Smooth muscle cell (in vitro differentiated cells): ENCODE measurements around the gene STOX2. TPM values are rescaled to one million over a fixed set of nuclear protein-coding genes. Genes with fewer than 3 reads are reported as not detected.
A peak's percentile ranks its signal among the peaks of the same experiment; 100 is the strongest.

Experiments
- DNase-seq: peaks from one replicate; lab custom pipeline; 2025; ENCODE audit not compliant: unreplicated experiment; lab: John Stamatoyannopoulos, UW
- H2AFZ ChIP-seq: fragments of 200-600 bp; sonication (generic); 2 replicates; pipeline ENCODE4 v1.6.0; 2016; ENCODE audit warnings: antibody characterized with exemption, low read depth, mild to moderate bottlenecking
- H3F3A ChIP-seq: fragments of 200-600 bp; sonication (generic); 2 replicates; pipeline ENCODE4 v1.6.0; 2017; ENCODE audit warnings: antibody characterized with exemption, low read depth
- H3K27ac ChIP-seq: fragments of 200-600 bp; sonication (generic); 2 replicates; pipeline ENCODE4 v1.5.1; 2016; ENCODE audit warnings: low read depth, mild to moderate bottlenecking
- H3K27me3 ChIP-seq: fragments of 200-600 bp; sonication (generic); 2 replicates; pipeline ENCODE4 v1.6.1; 2016; ENCODE audit warnings: low read depth, mild to moderate bottlenecking
- H3K36me3 ChIP-seq: fragments of 200-600 bp; sonication (generic); 2 replicates; pipeline ENCODE4 v1.5.1; 2016; ENCODE audit warnings: low read depth
- H3K4me1 ChIP-seq: fragments of 200-600 bp; sonication (generic); 2 replicates; pipeline ENCODE4 v1.5.1; 2016; ENCODE audit warnings: low read depth
- H3K4me2 ChIP-seq: fragments of 200-600 bp; sonication (generic); 2 replicates; pipeline ENCODE4 v1.6.0; 2016; ENCODE audit warnings: mild to moderate bottlenecking
- H3K4me3 ChIP-seq: fragments of 200-600 bp; sonication (generic); 2 replicates; pipeline ENCODE4 v1.5.1; 2016; ENCODE audit warnings: mild to moderate bottlenecking
- H3K79me2 ChIP-seq: fragments of 200-600 bp; sonication (generic); 2 replicates; pipeline ENCODE4 v1.6.0; 2016; ENCODE audit warnings: low read depth, mild to moderate bottlenecking
- H3K9ac ChIP-seq: fragments of 200-600 bp; sonication (generic); 2 replicates; pipeline ENCODE4 v1.6.0; 2016; ENCODE audit warnings: low read depth
- H3K9me3 ChIP-seq: fragments of 200-600 bp; sonication (generic); replicated peaks from 2 replicates; pipeline ENCODE4 v1.5.1; 2016; ENCODE audit warnings: low read depth
- H4K20me1 ChIP-seq: fragments of 200-600 bp; sonication (generic); 2 replicates; pipeline ENCODE4 v1.6.0; 2016; ENCODE audit warnings: low read depth
- WGBS: methylation state at CpG from one replicate; pipeline ENCODE4 v1.1.7; 2016; ENCODE audit warnings: low lambda C conversion rate; 5-methylcytosine and 5-hydroxymethylcytosine counted together
- polyA plus RNA-seq: library from polyadenylated mRNA; unstranded; fragments of >200 nt; fragmentation: Nextera tagmentation; extraction: Ambion mirVana; gene quantifications from 2 replicates; pipeline ENCODE4 v1.2.1, GENCODE V29; 2016
- total RNA-seq: library from RNA; depleted of rRNA; stranded (reverse); fragments of >200 nt; gene quantifications from 2 replicates; pipeline ENCODE4 v1.2.3, GENCODE V29; 2014
- TF ChIP-seq, protein P1 (sequence below): fragments of 200-600 bp; sonication (generic); IDR thresholded peaks from 2 replicates; pipeline ENCODE4 v1.5.1; 2017; ENCODE audit warnings: borderline replicate concordance, mild to moderate bottlenecking, antibody characterized with exemption; ENCODE audit not compliant: insufficient read depth, poor library complexity, severe bottlenecking

STOX2 gene
- total and polyA plus RNA-seq, 2 experiments from 2014 or later, result 1.3 to 4.2 TPM

DNA sequence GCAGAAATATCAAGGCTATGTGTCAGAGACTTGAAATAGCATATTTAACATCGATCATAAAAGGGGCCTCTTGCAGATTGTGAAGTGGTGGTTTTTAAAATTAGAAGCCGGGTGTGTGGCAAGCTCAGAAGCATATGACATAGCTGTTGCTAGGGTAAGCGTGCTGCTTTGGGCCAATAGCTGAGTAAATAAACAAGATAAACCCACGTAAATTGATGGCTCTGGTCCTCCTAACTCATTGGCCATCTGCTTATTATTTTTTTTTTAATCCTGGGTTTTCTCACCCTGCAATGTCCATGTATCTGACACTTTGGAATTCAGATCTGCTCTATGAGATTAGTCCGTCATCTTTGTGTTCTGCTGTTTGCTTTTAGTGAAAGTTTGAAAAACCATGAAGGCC, 32.6 kb upstream of the STOX2 start:
- DNase-seq, result no peak
- no peaks in the 10 kb centered on the region for H3F3A ChIP-seq
- H4K20me1 ChIP-seq, result no peaks in the 10 kb centered on the region
- no peak overlapping the region for H3K9ac ChIP-seq
- H3K27ac ChIP-seq, result no peak overlapping the region
- no peak overlapping the region for H3K4me2 ChIP-seq
- WGBS, result 42% methylated on average over 5 of the region's 5 CpGs
- no peak overlapping the region for H3K4me3 ChIP-seq
- no peaks in the 10 kb centered on the region for H3K9me3 ChIP-seq
- H3K4me1 ChIP-seq, result no peaks in the 10 kb centered on the region
- H3K79me2 ChIP-seq, result no peaks in the 10 kb centered on the region
- H3K27me3 ChIP-seq, result no peaks in the 10 kb centered on the region
- no peaks in the 10 kb centered on the region for H3K36me3 ChIP-seq
- TF ChIP-seq, protein P1, sequence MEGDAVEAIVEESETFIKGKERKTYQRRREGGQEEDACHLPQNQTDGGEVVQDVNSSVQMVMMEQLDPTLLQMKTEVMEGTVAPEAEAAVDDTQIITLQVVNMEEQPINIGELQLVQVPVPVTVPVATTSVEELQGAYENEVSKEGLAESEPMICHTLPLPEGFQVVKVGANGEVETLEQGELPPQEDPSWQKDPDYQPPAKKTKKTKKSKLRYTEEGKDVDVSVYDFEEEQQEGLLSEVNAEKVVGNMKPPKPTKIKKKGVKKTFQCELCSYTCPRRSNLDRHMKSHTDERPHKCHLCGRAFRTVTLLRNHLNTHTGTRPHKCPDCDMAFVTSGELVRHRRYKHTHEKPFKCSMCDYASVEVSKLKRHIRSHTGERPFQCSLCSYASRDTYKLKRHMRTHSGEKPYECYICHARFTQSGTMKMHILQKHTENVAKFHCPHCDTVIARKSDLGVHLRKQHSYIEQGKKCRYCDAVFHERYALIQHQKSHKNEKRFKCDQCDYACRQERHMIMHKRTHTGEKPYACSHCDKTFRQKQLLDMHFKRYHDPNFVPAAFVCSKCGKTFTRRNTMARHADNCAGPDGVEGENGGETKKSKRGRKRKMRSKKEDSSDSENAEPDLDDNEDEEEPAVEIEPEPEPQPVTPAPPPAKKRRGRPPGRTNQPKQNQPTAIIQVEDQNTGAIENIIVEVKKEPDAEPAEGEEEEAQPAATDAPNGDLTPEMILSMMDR, result no peak
- no peak overlapping the region for H2AFZ ChIP-seq

DNA sequence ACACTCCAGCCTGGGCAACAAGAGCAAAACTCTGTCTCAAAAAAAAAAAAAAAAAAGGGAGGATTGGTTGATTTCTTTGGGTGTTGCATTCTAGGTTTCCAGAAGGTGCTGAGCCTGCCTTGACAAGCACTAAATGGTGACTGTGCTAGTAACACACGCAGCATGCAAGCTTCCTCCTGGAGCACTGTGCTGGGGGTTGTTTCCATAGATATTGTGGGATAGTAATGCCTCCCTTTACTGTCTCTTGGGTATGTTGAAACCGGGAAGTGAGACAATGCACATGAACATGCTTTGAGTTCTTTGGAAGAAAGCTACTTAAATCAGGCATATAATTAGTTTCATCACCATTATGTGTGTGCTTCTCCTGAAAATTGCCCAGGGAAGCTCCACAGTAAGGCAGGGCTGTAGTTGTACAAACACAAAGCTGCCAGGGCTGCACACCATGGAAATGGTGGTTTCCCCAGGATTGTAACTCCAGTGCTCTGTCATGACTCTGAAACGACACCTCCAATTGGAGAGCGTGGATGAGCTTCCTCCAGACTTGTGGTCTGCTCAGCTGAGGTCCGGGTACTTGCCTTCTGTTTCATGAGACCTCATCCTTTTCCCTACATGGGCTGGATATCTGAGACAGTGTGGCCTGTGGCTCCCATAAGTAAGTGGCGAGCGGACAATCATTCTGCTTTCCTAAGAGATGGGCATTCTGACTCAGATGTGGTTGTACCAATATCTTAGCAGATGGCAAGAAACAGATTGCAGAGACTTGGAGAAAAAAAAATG, 31.5 kb upstream of the STOX2 start:
- no peaks in the 10 kb centered on the region for H4K20me1 ChIP-seq
- no peaks in the 10 kb centered on the region for H3K79me2 ChIP-seq
- no peak overlapping the region for H3K27ac ChIP-seq
- WGBS, result 54% methylated on average over 7 of the region's 7 CpGs
- no peaks in the 10 kb centered on the region for H3F3A ChIP-seq
- H3K9ac ChIP-seq, result no peak overlapping the region
- no peaks in the 10 kb centered on the region for H3K4me1 ChIP-seq
- H3K9me3 ChIP-seq, result no peaks in the 10 kb centered on the region
- no peak overlapping the region for H3K4me3 ChIP-seq
- H2AFZ ChIP-seq, result no peak overlapping the region
- DNase-seq, result no peak
- H3K36me3 ChIP-seq, result no peaks in the 10 kb centered on the region
- peak overlapping the region; percentile 28 for H3K4me2 ChIP-seq
- TF ChIP-seq, protein P1, result no peak
- no peaks in the 10 kb centered on the region for H3K27me3 ChIP-seq

DNA sequence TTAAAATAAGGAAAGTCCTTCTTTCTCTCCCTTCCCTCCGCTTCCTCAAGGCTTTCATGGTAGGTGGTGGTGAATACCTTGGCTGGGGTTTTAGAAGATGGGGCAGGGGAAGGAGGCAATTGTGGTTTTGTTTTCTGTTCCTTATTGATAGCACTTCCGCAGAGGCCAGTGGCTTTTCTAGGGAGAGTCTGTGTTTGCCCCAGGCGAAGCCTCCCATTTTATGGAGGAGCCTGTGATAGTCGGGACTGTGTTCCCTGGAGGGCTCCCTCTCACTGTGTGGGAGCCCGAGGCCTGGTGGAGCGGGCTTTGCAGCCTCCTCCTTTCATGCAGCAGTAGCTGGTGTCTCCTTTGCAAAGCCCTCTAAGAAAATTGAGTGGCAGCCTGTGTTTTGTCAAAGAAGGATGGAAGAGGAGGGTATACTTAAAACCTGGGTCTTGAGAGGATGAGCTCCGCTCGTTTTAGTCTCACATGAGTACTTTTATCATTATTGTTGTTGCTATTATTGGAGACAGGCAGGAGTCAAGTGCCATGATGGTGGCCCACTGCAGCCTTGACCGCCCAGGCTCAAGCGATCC, 29.8 kb upstream of the STOX2 start:
- Histone ChIP-seq H3K9me3 (no peaks in the 10 kb centered on the region), H3K4me3 (no peak overlapping the region), H3K9ac (no peak overlapping the region), H3K4me1 (no peaks in the 10 kb centered on the region), H2AFZ (no peak overlapping the region), H3K4me2 (no peak overlapping the region), H3K36me3 (no peaks in the 10 kb centered on the region), H3K79me2 (no peaks in the 10 kb centered on the region), H3K27ac (no peak overlapping the region), H3F3A (no peaks in the 10 kb centered on the region), H3K27me3 (no peaks in the 10 kb centered on the region), H4K20me1 (no peaks in the 10 kb centered on the region)
- TF ChIP-seq, protein P1, result no peak
- 88% methylated on average over 10 of the region's 10 CpGs for WGBS
- no peak for DNase-seq
